HG02852 (cell line): ENCODE data around the gene ABHD3.
A peak's percentile ranks its signal among the peaks of the same experiment; 100 is the strongest.
"Not testable (repeated sequence)": the region's sequence is repeated elsewhere in the genome, so short reads cannot be mapped to it uniquely, and the experiment has no call there.

Source experiments
- ATAC-seq: cut with Tn5 transposase; IDR thresholded peaks from one replicate; pipeline ENCODE4 v1.9.1; 2021; ENCODE audit warnings: mild to moderate bottlenecking, moderate library complexity; ENCODE audit not compliant: unreplicated experiment

Gene ABHD3

GRCh38 chr18:21704603-21705364 lies at the start of gene ABHD3:
Gene ABHD3 (minus strand): TSS chr18:21704774. CDS start chr18:21704665, 109 bp downstream.
- ATAC-seq, result peak; percentile 89

- ATAC-seq, result no peak
Observed at GRCh38 chr18:21747764-21748693, 43.5 kb upstream of the ABHD3 start.

GRCh38 chr18:21747268-21747667 lies 42.7 kb upstream of the ABHD3 start:
- no peak for ATAC-seq

GRCh38 chr18:21745231-21745630 lies 40.7 kb upstream of the ABHD3 start:
- ATAC-seq, result no peak

- no peak for ATAC-seq
Observed at GRCh38 chr18:21743166-21743832, 38.7 kb upstream of the ABHD3 start.

GRCh38 chr18:21742315-21742687 lies 37.7 kb upstream of the ABHD3 start:
- no peak for ATAC-seq

- ATAC-seq, result peak; percentile 14
Observed at GRCh38 chr18:21741562-21742314, 37.2 kb upstream of the ABHD3 start.

- no peak for ATAC-seq
Observed at GRCh38 chr18:21741312-21741561, 36.7 kb upstream of the ABHD3 start.

GRCh38 chr18:21740538-21741311 lies 36.2 kb upstream of the ABHD3 start, which contains the start of gene MIB1:
Gene MIB1 (plus strand): TSS chr18:21740792. CDS start chr18:21741584, 792 bp downstream.
- peak; percentile 96 for ATAC-seq

- peak; percentile 18 for ATAC-seq
Observed at GRCh38 chr18:21739604-21740537, 35.3 kb upstream of the ABHD3 start.

- ATAC-seq, result not testable (repeated sequence)
Observed at GRCh38 chr18:21736926-21737325, 32.4 kb upstream of the ABHD3 start.

GRCh38 chr18:21735452-21736015 lies 31.0 kb upstream of the ABHD3 start:
- no peak for ATAC-seq

- no peak for ATAC-seq
Observed at GRCh38 chr18:21733011-21733410, 28.4 kb upstream of the ABHD3 start.

GRCh38 chr18:21727702-21728101 lies 23.1 kb upstream of the ABHD3 start:
- no peak for ATAC-seq

GRCh38 chr18:21725201-21725600 lies 20.6 kb upstream of the ABHD3 start:
- no peak for ATAC-seq

- ATAC-seq, result no peak
Observed at GRCh38 chr18:21722687-21723086, 18.1 kb upstream of the ABHD3 start.

GRCh38 chr18:21714474-21714873 lies 9.9 kb upstream of the ABHD3 start:
- ATAC-seq, result peak; percentile 78

GRCh38 chr18:21707130-21707529 lies 2.6 kb upstream of the ABHD3 start:
- ATAC-seq, result not testable (repeated sequence)
